Coronary artery (tissue), 2 donors: Measurements from ENCODE around the gene PEX5L.
"Not testable (repeated sequence)": the region's sequence is repeated elsewhere in the genome, so short reads cannot be mapped to it uniquely, and the experiment has no call there.

Experiments used
- DNase-seq: peaks from one replicate; pipeline ENCODE4 v3.0.0-alpha.2; 2017; ENCODE audit warnings: low spot score
- H3K27ac ChIP-seq, 2 donors: fragments of 200-600 bp; sonication (generic); one replicate each; pipeline ENCODE4 v1.5.1; 2016 to 2019
- H3K4me3 ChIP-seq: fragments of 200-600 bp; sonication (generic); 2 replicates; pipeline ENCODE4 v1.5.1; 2016; ENCODE audit warnings: mild to moderate bottlenecking, moderate library complexity
- CTCF ChIP-seq: fragments of 200-600 bp; sonication (generic); IDR thresholded peaks from one replicate; pipeline ENCODE4 v1.5.1; 2019; ENCODE audit warnings: antibody characterized with exemption

The PEX5L gene

DNA sequence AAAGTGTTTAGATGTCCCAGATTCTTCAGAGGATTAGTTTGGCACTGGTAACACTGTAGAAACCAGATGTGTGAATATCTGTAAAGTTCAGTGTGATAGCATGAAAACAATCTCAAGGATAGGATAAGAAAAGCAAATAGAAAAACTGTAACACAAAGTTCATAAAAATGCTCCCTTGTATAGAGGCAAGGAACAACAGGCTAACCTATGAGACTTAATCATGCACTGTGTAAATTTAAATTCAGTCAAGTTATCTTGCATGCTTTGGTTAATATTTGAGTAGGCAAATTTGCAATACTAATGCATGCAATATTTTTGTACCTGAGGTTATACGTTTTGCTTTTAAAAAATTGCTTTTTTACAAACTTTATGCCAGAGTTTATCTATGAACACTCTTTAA, 239.5 kb downstream of the PEX5L start:
- Histone ChIP-seq H3K27ac (no peak overlapping the region), H3K4me3 (no peak overlapping the region)
- no peak for TF ChIP-seq CTCF
- no peak for DNase-seq

DNA sequence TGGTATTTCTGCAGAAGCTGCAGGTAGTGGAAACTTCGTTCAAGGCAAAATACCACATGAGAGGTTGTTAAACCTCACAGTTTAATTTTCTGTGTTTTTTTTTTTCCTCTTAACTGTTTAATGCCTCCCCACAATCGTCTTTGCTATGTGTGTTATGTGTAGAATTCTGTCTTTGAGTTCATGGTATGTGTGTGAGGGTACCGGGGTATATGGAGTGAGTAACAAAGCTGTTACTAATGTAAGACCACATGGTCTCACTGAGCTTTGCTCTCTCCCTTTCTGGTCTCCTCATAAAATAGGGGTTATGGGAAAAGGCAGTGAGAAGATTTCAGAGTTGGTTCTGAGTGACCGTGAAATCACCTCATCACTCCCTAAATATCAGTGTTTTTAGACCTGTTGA, 240.3 kb downstream of the PEX5L start:
- TF ChIP-seq CTCF: no peak
- no peak for DNase-seq
- Histone ChIP-seq H3K4me3 (no peak overlapping the region), H3K27ac (no peak overlapping the region)

GRCh38 chr3:179794355-179794754, 242.4 kb downstream of the PEX5L start:
- TF ChIP-seq CTCF: no peak
- Histone ChIP-seq H3K4me3 (no peak overlapping the region), H3K27ac (no peak overlapping the region)
- DNase-seq: no peak

- no peak for DNase-seq
- Histone ChIP-seq H3K27ac (no peak overlapping the region), H3K4me3 (no peak overlapping the region)
- no peak for TF ChIP-seq CTCF
Measured at GRCh38 chr3:179791793-179792192, 244.9 kb downstream of the PEX5L start.

GRCh38 chr3:179788996-179789395, 247.7 kb downstream of the PEX5L start:
- no peak for TF ChIP-seq CTCF
- no peak overlapping the region for H3K27ac ChIP-seq
- no peak for DNase-seq
- no peak overlapping the region for H3K4me3 ChIP-seq

GRCh38 chr3:179782841-179783240, 253.9 kb downstream of the PEX5L start:
- not testable (repeated sequence) for H3K27ac ChIP-seq, DNase-seq, H3K4me3 ChIP-seq

DNA sequence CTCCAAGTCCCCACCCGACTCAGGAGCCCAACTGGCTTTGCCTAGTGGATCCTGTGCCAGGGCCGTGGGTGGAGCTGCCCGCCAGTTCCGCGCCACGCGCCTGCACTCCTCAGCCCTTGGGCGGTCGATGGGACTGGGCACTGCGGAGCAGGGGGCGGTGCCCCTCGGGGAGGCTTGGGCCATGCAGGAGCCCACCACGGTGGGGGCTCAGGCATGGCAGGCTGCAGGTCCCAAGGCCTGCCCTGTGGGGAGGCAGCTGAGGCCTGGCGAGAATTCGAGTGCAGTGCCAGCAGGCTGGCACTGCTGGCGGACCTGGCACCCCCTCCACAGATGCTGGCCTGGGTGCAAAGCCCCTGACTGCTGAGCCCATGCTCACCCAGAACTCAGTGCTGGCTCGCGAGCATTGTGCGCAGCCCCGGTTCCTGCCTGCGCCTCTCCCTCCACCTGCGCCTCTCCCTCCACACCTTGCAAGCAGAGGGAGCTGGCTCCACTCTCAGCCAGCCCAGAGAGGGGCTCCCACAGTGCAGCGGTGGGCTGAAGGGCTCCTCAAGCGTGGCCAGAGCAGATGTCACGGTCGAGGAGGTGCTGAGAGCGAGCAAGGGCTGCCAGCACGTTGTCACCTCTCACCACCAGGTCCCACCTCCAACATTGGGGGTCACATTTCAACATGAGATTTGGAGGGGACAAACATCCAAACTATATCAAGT, 261.2 kb downstream of the PEX5L start:
- H3K27ac ChIP-seq: no peak overlapping the region
- DNase-seq: no peak
- H3K4me3 ChIP-seq: no peak overlapping the region
- no peak for TF ChIP-seq CTCF

- Histone ChIP-seq H3K27ac (no peak overlapping the region), H3K4me3 (no peak overlapping the region)
- TF ChIP-seq CTCF: no peak
- DNase-seq: no peak
Measured at GRCh38 chr3:179772297-179772696, 264.4 kb downstream of the PEX5L start.
